ENCODE measurements around the gene B9D1.
A peak's percentile ranks its signal among the peaks of the same experiment; 100 is the strongest.

Gene B9D1

DNA sequence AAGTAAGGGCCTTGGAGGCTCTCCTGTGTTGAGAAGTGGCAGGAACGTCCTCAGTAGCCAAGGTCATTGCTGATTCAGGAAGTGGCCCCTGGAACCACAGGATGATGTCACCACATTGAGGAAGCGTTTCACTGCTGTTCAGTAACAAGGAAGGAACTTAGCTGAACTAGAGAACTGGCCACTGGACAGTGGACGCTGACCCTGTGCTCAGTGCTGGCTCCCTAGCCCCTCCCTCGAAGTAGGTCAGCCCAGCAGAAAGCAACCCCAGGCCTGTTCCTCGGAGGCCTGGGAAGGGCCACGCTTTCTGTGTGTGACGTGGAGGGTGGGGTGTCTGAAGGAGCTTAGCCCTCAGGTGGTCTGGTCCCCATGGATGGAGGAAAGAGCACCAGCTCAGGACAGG lies 58.3 kb downstream of the B9D1 start:
- no peak for TF ChIP-seq POLR2AphosphoS5 (IDR thresholded peaks at IDR 0.05; ENCODE audit: low read depth, low read length)
- no peak for TF ChIP-seq TAF1 (IDR thresholded peaks at IDR 0.05; ENCODE audit: borderline replicate concordance, insufficient read depth, low read length)
- TF ChIP-seq, protein P1, sequence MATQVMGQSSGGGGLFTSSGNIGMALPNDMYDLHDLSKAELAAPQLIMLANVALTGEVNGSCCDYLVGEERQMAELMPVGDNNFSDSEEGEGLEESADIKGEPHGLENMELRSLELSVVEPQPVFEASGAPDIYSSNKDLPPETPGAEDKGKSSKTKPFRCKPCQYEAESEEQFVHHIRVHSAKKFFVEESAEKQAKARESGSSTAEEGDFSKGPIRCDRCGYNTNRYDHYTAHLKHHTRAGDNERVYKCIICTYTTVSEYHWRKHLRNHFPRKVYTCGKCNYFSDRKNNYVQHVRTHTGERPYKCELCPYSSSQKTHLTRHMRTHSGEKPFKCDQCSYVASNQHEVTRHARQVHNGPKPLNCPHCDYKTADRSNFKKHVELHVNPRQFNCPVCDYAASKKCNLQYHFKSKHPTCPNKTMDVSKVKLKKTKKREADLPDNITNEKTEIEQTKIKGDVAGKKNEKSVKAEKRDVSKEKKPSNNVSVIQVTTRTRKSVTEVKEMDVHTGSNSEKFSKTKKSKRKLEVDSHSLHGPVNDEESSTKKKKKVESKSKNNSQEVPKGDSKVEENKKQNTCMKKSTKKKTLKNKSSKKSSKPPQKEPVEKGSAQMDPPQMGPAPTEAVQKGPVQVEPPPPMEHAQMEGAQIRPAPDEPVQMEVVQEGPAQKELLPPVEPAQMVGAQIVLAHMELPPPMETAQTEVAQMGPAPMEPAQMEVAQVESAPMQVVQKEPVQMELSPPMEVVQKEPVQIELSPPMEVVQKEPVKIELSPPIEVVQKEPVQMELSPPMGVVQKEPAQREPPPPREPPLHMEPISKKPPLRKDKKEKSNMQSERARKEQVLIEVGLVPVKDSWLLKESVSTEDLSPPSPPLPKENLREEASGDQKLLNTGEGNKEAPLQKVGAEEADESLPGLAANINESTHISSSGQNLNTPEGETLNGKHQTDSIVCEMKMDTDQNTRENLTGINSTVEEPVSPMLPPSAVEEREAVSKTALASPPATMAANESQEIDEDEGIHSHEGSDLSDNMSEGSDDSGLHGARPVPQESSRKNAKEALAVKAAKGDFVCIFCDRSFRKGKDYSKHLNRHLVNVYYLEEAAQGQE (IDR thresholded peaks at IDR 0.05; ENCODE audit: insufficient read depth in 1 of 2, low read depth in 2 of 2, low read length in 2 of 2): peak in 1 of 2 experiments; percentile 73; a peak in 1 of 4 replicates
- TF ChIP-seq FOXP2 (optimal IDR thresholded peaks at IDR 0.05; ENCODE audit: borderline replicate concordance, extremely low read depth, extremely low read length, insufficient read depth): peak; percentile 21
- TF ChIP-seq SIN3A (IDR thresholded peaks at IDR 0.05; ENCODE audit: borderline replicate concordance, insufficient read depth, low read length): no peak

DNA sequence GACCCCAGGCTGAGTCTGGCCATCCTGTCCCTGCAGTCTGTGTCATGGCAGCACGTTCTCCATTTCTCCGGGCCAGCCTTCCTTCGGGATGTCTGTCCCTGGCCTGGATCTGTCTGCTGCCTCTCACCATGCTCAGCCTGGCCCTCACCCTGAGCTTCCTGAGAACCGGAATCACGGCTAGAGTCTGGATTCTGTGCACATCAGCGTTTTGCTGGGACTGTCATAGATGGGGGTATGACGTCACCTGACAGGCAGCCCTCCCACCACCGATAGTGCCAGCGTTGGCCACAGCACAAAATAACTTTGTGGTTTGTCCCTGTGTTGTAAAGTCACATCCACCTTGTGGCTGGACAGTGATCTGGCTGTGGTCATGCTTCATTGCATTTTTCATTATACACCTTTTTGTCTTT lies 59.2 kb downstream of the B9D1 start:
- no peak for TF ChIP-seq TAF1 (IDR thresholded peaks at IDR 0.05; ENCODE audit: borderline replicate concordance, insufficient read depth, low read length)
- TF ChIP-seq POLR2AphosphoS5 (IDR thresholded peaks at IDR 0.05; ENCODE audit: low read depth, low read length): no peak
- TF ChIP-seq, protein P1 (IDR thresholded peaks at IDR 0.05; ENCODE audit: insufficient read depth in 1 of 2, low read depth in 2 of 2, low read length in 2 of 2): no peak
- no peak for TF ChIP-seq FOXP2 (optimal IDR thresholded peaks at IDR 0.05; ENCODE audit: borderline replicate concordance, extremely low read depth, extremely low read length, insufficient read depth)
- TF ChIP-seq SIN3A (IDR thresholded peaks at IDR 0.05; ENCODE audit: borderline replicate concordance, insufficient read depth, low read length): no peak

DNA sequence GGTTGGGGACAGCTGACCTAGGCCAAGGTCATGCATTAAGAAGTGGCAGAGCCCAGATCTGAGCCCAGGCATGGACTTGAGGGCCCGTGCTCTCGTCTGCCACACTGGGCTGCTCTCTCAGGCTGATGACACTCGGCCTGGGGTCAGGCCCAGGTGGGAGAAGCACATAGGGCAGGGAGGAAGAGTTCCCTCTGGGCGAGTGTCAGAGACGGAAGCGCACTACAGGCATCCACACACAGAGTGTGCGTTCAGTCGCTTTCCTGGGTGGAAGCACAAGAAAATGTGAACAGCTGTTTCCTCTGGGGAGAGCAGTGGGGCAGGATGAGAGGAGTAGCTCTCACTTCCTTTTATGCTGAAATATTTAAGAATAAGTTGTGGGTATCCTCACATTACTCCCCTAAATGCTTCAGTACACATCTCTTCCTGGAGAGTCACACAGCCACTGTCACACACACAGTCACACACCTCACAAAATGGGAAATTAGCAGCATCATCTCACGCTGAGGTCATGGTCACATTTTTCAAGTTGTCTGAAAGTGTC lies 59.7 kb downstream of the B9D1 start:
- TF ChIP-seq SIN3A (IDR thresholded peaks at IDR 0.05; ENCODE audit: borderline replicate concordance, insufficient read depth, low read length) (no peak), FOXP2 (optimal IDR thresholded peaks at IDR 0.05; ENCODE audit: borderline replicate concordance, extremely low read depth, extremely low read length, insufficient read depth) (no peak), TAF1 (IDR thresholded peaks at IDR 0.05; ENCODE audit: borderline replicate concordance, insufficient read depth, low read length) (no peak), POLR2AphosphoS5 (IDR thresholded peaks at IDR 0.05; ENCODE audit: low read depth, low read length) (no peak)
- TF ChIP-seq, protein P1 (IDR thresholded peaks at IDR 0.05; ENCODE audit: insufficient read depth in 1 of 2, low read depth in 2 of 2, low read length in 2 of 2): no peak

DNA sequence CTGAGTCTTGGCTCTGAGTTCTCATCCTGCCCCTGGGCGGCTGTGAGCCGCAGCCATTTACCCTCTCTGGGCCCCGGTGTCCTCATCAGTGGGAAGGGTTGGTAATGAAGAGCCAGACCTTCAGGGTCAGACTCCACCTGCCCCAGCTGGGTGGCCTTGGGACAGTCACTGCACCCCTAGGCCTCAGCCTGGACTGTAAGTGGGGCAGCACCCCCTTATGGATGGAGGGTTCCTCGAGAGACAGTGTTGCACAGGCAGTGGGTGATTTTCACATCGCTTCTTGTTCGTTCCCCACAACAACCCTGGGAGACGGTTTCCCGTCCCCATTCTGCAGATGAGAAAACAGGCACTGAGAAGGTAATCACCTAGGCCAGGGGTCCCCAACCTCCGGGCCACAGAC lies 60.5 kb downstream of the B9D1 start:
- TF ChIP-seq POLR2AphosphoS5 (IDR thresholded peaks at IDR 0.05; ENCODE audit: low read depth, low read length): no peak
- TF ChIP-seq TAF1 (IDR thresholded peaks at IDR 0.05; ENCODE audit: borderline replicate concordance, insufficient read depth, low read length): no peak
- no peak for TF ChIP-seq FOXP2 (optimal IDR thresholded peaks at IDR 0.05; ENCODE audit: borderline replicate concordance, extremely low read depth, extremely low read length, insufficient read depth)
- TF ChIP-seq, protein P1 (IDR thresholded peaks at IDR 0.05; ENCODE audit: insufficient read depth in 1 of 2, low read depth in 2 of 2, low read length in 2 of 2): no peak
- TF ChIP-seq SIN3A (IDR thresholded peaks at IDR 0.05; ENCODE audit: borderline replicate concordance, insufficient read depth, low read length): no peak

Data from PFSK-1 (cell line).